K562 (cell line): ENCODE measurements around the gene PSMB2. TPM values are rescaled to one million over a fixed set of nuclear protein-coding genes. Genes with fewer than 3 reads are reported as not detected.

Source experiments
- BRCA1 ChIP-seq, 2 experiments: fragments of 450-650 bp in 1 of 2; sonication (generic) in 1 of 2; formaldehyde crosslinking in 1 of 2; IDR thresholded peaks; 2 replicates each; pipeline versions ENCODE4 v1.5.0 to v1.6.1; 2017 to 2020; ENCODE audit warnings: mild to moderate bottlenecking in 1 of 2, missing genetic modification reagents in 1 of 2
- CBX8 ChIP-seq: fragments of 200-600 bp; sonication (generic); IDR thresholded peaks from 2 replicates; pipeline ENCODE4 v1.6.1; 2012; ENCODE audit warnings: borderline replicate concordance, mixed run types, low read depth, mild to moderate bottlenecking, moderate library complexity, mixed read lengths, low read length, control low read depth, inconsistent platforms; ENCODE audit not compliant: poor library complexity, severe bottlenecking; ENCODE audit errors: extremely low read depth
- CC2D1A ChIP-seq: fragments of 450-650 bp; IDR thresholded peaks from 2 replicates; pipeline ENCODE4 v1.6.1; 2017; ENCODE audit warnings: mild to moderate bottlenecking
- CHD1 ChIP-seq: fragments of 200-600 bp; sonication (generic); IDR thresholded peaks from one replicate; pipeline ENCODE4 v1.6.1; 2012; ENCODE audit warnings: mild to moderate bottlenecking, moderate library complexity, low read length, inconsistent platforms
- CHD2 ChIP-seq: IDR thresholded peaks from 2 replicates; pipeline ENCODE4 v1.6.1; 2011; ENCODE audit warnings: low read depth, low read length
- CREBBP ChIP-seq: IDR thresholded peaks from one replicate; pipeline ENCODE4 v1.6.1; 2012; ENCODE audit warnings: low read depth, mild to moderate bottlenecking, control low read depth, inconsistent platforms, low read length
- ELF4 ChIP-seq: fragments of 450-650 bp; formaldehyde crosslinking; IDR thresholded peaks from 2 replicates; pipeline ENCODE4 v1.4.0; 2022; ENCODE audit warnings: missing genetic modification characterization
- ETV1 ChIP-seq: fragments of 450-650 bp; conservative IDR thresholded peaks from 2 replicates; pipeline ENCODE4 v1.6.1; 2016; ENCODE audit warnings: missing genetic modification characterization, control low read depth, low read depth, missing compliant biosample characterization
- ETV5 ChIP-seq: sonication (generic); formaldehyde crosslinking; IDR thresholded peaks from 2 replicates; pipeline ENCODE4 v1.4.0; 2020; ENCODE audit warnings: low read depth, mild to moderate bottlenecking, missing genetic modification reagents
- GATAD2B ChIP-seq: fragments of 450-650 bp; IDR thresholded peaks from 2 replicates; pipeline ENCODE4 v1.6.1; 2017; ENCODE audit warnings: mild to moderate bottlenecking, borderline replicate concordance
- HDGF ChIP-seq: fragments of 450-650 bp; IDR thresholded peaks from 2 replicates; pipeline ENCODE4 v1.6.1; 2016
- NFIC ChIP-seq: fragments of 450-650 bp; IDR thresholded peaks from 2 replicates; pipeline ENCODE4 v1.6.1; 2017; ENCODE audit warnings: mild to moderate bottlenecking, inconsistent platforms
- POU5F1 ChIP-seq: fragments of 150-350 bp; IDR thresholded peaks from 2 replicates; pipeline ENCODE4 v1.6.1; 2014; ENCODE audit warnings: borderline replicate concordance, low read length, low read depth, mild to moderate bottlenecking; ENCODE audit not compliant: partially characterized antibody
- RBM25 ChIP-seq: fragments of 200-400 bp; formaldehyde crosslinking; IDR thresholded peaks from 2 replicates; pipeline ENCODE4 v1.6.1; 2018; ENCODE audit warnings: low read length, low read depth, moderate library complexity; ENCODE audit not compliant: severe bottlenecking
- SMARCA5 ChIP-seq: fragments of 450-650 bp; IDR thresholded peaks from 2 replicates; pipeline ENCODE4 v1.6.1; 2016
- TAL1 ChIP-seq: fragments of 450-650 bp; IDR thresholded peaks from 2 replicates; pipeline ENCODE4 v1.6.1; 2016; ENCODE audit warnings: mild to moderate bottlenecking
- ZNF212 ChIP-seq: fragments of 450-650 bp; formaldehyde crosslinking; IDR thresholded peaks from 2 replicates; pipeline ENCODE4 v1.4.0; 2020; ENCODE audit warnings: mild to moderate bottlenecking
- ZNF57 ChIP-seq: fragments of 450-650 bp; formaldehyde crosslinking; IDR thresholded peaks from 2 replicates; pipeline ENCODE4 v1.4.0; 2020; ENCODE audit warnings: mild to moderate bottlenecking, moderate library complexity
- polyA plus RNA-seq, 8 experiments: library from polyadenylated mRNA; depleted of rRNA in 4 of 8; stranded (reverse) in 5 of 8; unstranded in 3 of 8; fragments of >200 nt; fragmentation: Nextera tagmentation in 2 of 8; fragmentation: Illumina TruSeq in 1 of 8; extraction: Ambion mirVana in 2 of 8; extraction: Trizol in 1 of 8; gene quantifications; 2 replicates each; pipeline versions ENCODE4 v1.2.1 to v1.2.3, GENCODE V29; 2011 to 2014; ENCODE audit warnings: inconsistent platforms in 1 of 8, missing spikeins in 1 of 8
- total RNA-seq, 7 experiments: library from RNA; depleted of rRNA in 6 of 7; stranded (reverse); fragments of >200 nt in 6 of 7; fragmentation: Illumina TruSeq in 2 of 7; extraction: Trizol in 2 of 7; gene quantifications; 2 replicates each; pipeline versions ENCODE4 v1.2.1 to v1.2.3, GENCODE V29; 2011 to 2021; ENCODE audit warnings: low replicate concordance in 1 of 7
- TF ChIP-seq, protein P1 (sequence below): fragments of 450-650 bp; IDR thresholded peaks from 2 replicates; pipeline ENCODE4 v1.6.1; 2016; ENCODE audit warnings: low read depth
- TF ChIP-seq, protein P2 (sequence below): IDR thresholded peaks from 2 replicates; pipeline ENCODE4 v1.6.1; 2014; ENCODE audit warnings: antibody characterized with exemption

The PSMB2 gene
- total and polyA plus RNA-seq, 9 of the 15 experiments (the other 6 are each of a cell fraction or from before 2014, with no cell fraction given) = 71.7 to 543 (median 165) TPM

DNA sequence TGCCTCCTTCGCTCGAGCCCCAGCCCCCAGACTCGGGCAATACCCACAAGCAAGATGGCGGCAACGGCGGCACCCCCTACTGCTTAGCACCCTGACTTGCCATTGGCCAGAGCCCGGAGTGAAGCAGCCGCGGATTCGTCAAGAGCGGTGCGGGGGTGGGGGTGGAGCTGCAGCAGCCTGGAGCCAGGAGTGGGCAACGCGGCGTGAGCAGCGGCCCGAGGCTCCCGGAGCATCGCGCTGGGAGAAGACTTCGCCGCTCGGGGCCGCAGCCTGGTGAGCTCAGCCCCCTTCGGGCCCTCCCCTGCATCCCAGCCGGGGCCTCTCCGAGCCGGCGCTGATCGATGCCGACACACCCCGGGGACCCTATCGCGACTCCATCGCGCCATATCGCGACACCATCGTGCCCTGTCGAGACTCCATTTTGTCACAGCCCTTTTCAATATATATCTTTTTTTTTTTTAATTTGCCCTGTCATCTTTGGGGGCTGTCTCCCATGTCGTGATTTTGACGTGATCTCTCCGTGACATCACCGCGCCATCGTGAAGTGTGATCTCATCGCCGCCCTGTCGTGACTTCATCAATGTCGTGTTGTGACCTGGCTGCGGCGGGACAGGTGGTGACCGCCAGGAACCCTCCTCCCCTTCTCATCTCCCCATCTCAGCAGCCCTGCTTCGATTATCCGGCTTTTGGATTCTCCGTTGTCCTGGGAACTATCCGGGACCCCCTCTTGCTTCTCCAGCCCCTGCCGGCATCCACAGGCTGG, 83.5 kb downstream of the PSMB2 start, which contains the start of gene NCDN (continued):
- TF ChIP-seq ELF4 (CRISPR knock-in tag) (no peak), POU5F1 (peak; percentile 76), ZNF57 (no peak), NFIC (no peak; the same call in 1 of the 2 replicates), ETV1 (tag) (no peak), BRCA1 (IDR thresholded peaks at IDR 0.05) (no peak), BRCA1 (CRISPR knock-in tag; IDR thresholded peaks at IDR 0.05) (no peak), TAL1 (no peak), CC2D1A (peak; percentile 18; the same call in 1 of the 2 replicates), GATAD2B (0 out of 2 replicates have a peak, but pooled peaks have one; percentile 19), CREBBP (no peak), ETV5 (no peak), SMARCA5 (peak; percentile 90), ZNF212 (CRISPR knock-in tag) (no peak), CHD2 (peak; percentile 92), RBM25 (peak; percentile 99), CBX8 (no peak), HDGF (peak; percentile 68; the same call in 1 of the 2 replicates), CHD1 (peak; percentile 79)
- TF ChIP-seq, protein P1, sequence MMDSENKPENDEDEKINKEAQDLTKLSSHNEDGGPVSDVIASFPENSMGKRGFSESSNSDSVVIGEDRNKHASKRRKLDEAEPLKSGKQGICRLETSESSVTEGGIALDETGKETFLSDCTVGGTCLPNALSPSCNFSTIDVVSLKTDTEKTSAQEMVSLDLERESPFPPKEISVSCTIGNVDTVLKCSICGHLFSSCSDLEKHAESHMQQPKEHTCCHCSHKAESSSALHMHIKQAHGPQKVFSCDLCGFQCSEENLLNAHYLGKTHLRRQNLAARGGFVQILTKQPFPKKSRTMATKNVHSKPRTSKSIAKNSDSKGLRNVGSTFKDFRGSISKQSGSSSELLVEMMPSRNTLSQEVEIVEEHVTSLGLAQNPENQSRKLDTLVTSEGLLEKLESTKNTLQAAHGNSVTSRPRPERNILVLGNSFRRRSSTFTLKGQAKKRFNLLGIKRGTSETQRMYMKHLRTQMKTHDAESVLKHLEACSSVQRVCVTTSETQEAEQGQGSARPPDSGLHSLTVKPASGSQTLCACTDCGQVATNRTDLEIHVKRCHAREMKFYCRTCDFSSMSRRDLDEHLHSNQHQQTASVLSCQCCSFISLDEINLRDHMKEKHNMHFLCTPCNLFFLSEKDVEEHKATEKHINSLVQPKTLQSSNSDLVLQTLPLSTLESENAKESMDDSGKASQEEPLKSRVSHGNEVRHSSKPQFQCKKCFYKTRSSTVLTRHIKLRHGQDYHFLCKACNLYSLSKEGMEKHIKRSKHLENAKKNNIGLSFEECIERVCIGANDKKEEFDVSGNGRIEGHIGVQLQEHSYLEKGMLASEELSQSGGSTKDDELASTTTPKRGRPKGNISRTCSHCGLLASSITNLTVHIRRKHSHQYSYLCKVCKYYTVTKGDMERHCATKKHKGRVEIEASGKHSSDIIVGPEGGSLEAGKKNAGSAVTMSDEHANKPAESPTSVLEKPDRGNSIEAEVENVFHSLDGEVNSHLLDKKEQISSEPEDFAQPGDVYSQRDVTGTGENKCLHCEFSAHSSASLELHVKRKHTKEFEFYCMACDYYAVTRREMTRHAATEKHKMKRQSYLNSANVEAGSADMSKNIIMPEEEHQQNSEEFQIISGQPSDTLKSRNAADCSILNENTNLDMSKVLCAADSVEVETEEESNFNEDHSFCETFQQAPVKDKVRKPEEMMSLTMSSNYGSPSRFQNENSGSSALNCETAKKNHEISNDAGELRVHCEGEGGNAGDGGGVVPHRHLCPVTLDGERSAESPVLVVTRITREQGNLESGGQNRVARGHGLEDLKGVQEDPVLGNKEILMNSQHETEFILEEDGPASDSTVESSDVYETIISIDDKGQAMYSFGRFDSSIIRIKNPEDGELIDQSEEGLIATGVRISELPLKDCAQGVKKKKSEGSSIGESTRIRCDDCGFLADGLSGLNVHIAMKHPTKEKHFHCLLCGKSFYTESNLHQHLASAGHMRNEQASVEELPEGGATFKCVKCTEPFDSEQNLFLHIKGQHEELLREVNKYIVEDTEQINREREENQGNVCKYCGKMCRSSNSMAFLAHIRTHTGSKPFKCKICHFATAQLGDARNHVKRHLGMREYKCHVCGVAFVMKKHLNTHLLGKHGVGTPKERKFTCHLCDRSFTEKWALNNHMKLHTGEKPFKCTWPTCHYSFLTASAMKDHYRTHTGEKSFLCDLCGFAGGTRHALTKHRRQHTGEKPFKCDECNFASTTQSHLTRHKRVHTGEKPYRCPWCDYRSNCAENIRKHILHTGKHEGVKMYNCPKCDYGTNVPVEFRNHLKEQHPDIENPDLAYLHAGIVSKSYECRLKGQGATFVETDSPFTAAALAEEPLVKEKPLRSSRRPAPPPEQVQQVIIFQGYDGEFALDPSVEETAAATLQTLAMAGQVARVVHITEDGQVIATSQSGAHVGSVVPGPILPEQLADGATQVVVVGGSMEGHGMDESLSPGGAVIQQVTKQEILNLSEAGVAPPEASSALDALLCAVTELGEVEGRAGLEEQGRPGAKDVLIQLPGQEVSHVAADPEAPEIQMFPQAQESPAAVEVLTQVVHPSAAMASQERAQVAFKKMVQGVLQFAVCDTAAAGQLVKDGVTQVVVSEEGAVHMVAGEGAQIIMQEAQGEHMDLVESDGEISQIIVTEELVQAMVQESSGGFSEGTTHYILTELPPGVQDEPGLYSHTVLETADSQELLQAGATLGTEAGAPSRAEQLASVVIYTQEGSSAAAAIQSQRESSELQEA = 0 out of 2 replicates have a peak, but pooled peaks have one; percentile 24
- TF ChIP-seq, protein P2, sequence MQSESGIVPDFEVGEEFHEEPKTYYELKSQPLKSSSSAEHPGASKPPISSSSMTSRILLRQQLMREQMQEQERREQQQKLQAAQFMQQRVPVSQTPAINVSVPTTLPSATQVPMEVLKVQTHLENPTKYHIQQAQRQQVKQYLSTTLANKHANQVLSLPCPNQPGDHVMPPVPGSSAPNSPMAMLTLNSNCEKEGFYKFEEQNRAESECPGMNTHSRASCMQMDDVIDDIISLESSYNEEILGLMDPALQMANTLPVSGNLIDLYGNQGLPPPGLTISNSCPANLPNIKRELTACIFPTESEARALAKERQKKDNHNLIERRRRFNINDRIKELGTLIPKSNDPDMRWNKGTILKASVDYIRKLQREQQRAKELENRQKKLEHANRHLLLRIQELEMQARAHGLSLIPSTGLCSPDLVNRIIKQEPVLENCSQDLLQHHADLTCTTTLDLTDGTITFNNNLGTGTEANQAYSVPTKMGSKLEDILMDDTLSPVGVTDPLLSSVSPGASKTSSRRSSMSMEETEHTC = no peak
